Measurements from ENCODE around the gene PRKCQ. TPM values are rescaled to one million over a fixed set of nuclear protein-coding genes. Genes with fewer than 3 reads are reported as not detected.

Gene PRKCQ
- total RNA-seq, 2 experiments from 2014 or later = 4.0 to 7.8 TPM

- intact Hi-C loops (cut with micrococcal nuclease; ENCODE audit: unreplicated experiment) = no loop called here
- no TSS peak for BruUV-seq (replicated peaks)
Observed at GRCh38 chr10:6431186-6431585, 148.9 kb downstream of the PRKCQ start.

GRCh38 chr10:6430423-6430980, 149.6 kb downstream of the PRKCQ start:
- H3K36me3 ChIP-seq (ENCODE audit: insufficient read depth, low read length) = no peaks in the 10 kb centered on the region
- no peaks in the 10 kb centered on the region for H3K79me2 ChIP-seq (ENCODE audit: insufficient read depth, low read depth, low read length)
- no peak overlapping the region for H3K4me2 ChIP-seq (ENCODE audit: low read length)
- CTCF ChIA-PET (ENCODE audit: unreplicated experiment) = no interaction called here
- H3K9me2 ChIP-seq (ENCODE audit: insufficient read depth, low read length) = no peaks in the 10 kb centered on the region
- intact Hi-C loops (cut with micrococcal nuclease; ENCODE audit: unreplicated experiment) = no loop called here
- no peaks in the 10 kb centered on the region for H3K9me3 ChIP-seq (ENCODE audit: low read length)
- no peak for TF ChIP-seq CTCF (conservative IDR thresholded peaks at IDR 0.05; ENCODE audit: low read length)
- no peak for TF ChIP-seq EZH2phosphoT487 (IDR thresholded peaks at IDR 0.05; ENCODE audit: borderline replicate concordance, low read depth, low read length)
- POLR2A ChIA-PET = no interaction called here
- no peaks in the 10 kb centered on the region for H4K20me1 ChIP-seq (ENCODE audit: insufficient read depth, low read length)
- no TSS peak for BruUV-seq (replicated peaks)
- DNase-seq (ENCODE audit: low spot score) = no peak
- no peaks in the 10 kb centered on the region for H3K4me1 ChIP-seq (ENCODE audit: insufficient read depth, low read length, poor library complexity, severe bottlenecking)
- no peak overlapping the region for H3K27ac ChIP-seq (ENCODE audit: low read depth, low read length, poor library complexity, severe bottlenecking)
- no peak overlapping the region for H2AFZ ChIP-seq (ENCODE audit: low read length)
- H3K4me3 ChIP-seq (ENCODE audit: low read depth, low read length, poor library complexity, severe bottlenecking) = no peak overlapping the region

More at GRCh38 chr10:6431186-6431585, 148.9 kb downstream of the PRKCQ start:
- H3K4me1 ChIP-seq (ENCODE audit: insufficient read depth, low read length, poor library complexity, severe bottlenecking) = no peaks in the 10 kb centered on the region
- DNase-seq (ENCODE audit: low spot score) = no peak
- TF ChIP-seq CTCF (conservative IDR thresholded peaks at IDR 0.05; ENCODE audit: low read length) (no peak), EZH2phosphoT487 (IDR thresholded peaks at IDR 0.05; ENCODE audit: borderline replicate concordance, low read depth, low read length) (no peak)
- ChIA-PET POLR2A (no interaction called here), CTCF (ENCODE audit: unreplicated experiment) (no interaction called here)
- no peak overlapping the region for H3K4me2 ChIP-seq (ENCODE audit: low read length)
- no peak overlapping the region for H3K27ac ChIP-seq (ENCODE audit: low read depth, low read length, poor library complexity, severe bottlenecking)
- no peak overlapping the region for H3K4me3 ChIP-seq (ENCODE audit: low read depth, low read length, poor library complexity, severe bottlenecking)
- no peaks in the 10 kb centered on the region for H3K79me2 ChIP-seq (ENCODE audit: insufficient read depth, low read depth, low read length)
- no peaks in the 10 kb centered on the region for H3K9me2 ChIP-seq (ENCODE audit: insufficient read depth, low read length)
- H3K36me3 ChIP-seq (ENCODE audit: insufficient read depth, low read length) = no peaks in the 10 kb centered on the region
- H3K9me3 ChIP-seq (ENCODE audit: low read length) = no peaks in the 10 kb centered on the region
- no peaks in the 10 kb centered on the region for H4K20me1 ChIP-seq (ENCODE audit: insufficient read depth, low read length)
- no peak overlapping the region for H2AFZ ChIP-seq (ENCODE audit: low read length)

DNA sequence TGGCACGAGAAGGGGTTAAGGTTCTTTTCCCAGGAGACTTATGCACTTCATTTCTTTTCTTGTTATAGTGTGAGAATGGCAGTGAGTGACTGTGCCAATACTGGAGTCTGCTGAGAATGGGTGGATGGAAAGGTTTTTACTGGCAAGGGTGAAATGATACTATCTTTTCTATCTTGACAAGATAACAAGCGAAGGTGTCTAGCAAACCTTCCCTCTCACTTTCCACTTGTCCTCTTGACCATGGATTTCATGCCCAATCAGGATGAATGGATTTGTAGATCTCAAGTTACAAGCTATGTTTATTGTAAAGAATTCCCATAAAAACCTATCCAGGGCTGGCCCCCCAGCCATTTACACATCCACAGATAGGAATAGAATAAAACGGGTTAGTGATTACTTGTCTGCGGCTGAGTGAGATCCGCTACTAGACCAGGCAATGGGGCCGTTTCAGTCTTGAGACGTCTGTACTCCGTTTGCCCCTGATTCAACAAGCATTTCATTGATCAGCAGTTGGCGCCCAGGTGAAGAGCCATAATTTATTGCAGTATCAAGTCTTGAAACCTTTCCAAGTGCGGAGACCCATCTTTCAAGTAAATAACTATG, 152.6 kb downstream of the PRKCQ start:
- no peaks in the 10 kb centered on the region for H3K9me2 ChIP-seq (ENCODE audit: insufficient read depth, low read length)
- ChIA-PET POLR2A (interaction anchor here (0.9 kb wide), 1 partner anchor 16 kb away, joined by 4 read pairs; no protein-coding TSS in a partner anchor), CTCF (ENCODE audit: unreplicated experiment) (no interaction called here)
- H3K9me3 ChIP-seq (ENCODE audit: low read length) = no peaks in the 10 kb centered on the region
- H3K4me2 ChIP-seq (ENCODE audit: low read length) = no peak overlapping the region
- intact Hi-C loops (cut with micrococcal nuclease; ENCODE audit: unreplicated experiment) = no loop called here
- BruUV-seq (replicated peaks) = no TSS peak
- H2AFZ ChIP-seq (ENCODE audit: low read length) = no peak overlapping the region
- TF ChIP-seq CTCF (conservative IDR thresholded peaks at IDR 0.05; ENCODE audit: low read length) (no peak), EZH2phosphoT487 (IDR thresholded peaks at IDR 0.05; ENCODE audit: borderline replicate concordance, low read depth, low read length) (no peak)
- H3K4me1 ChIP-seq (ENCODE audit: insufficient read depth, low read length, poor library complexity, severe bottlenecking) = no peaks in the 10 kb centered on the region
- no peak for DNase-seq (ENCODE audit: low spot score)
- no peaks in the 10 kb centered on the region for H4K20me1 ChIP-seq (ENCODE audit: insufficient read depth, low read length)
- H3K79me2 ChIP-seq (ENCODE audit: insufficient read depth, low read depth, low read length) = no peaks in the 10 kb centered on the region
- no peak overlapping the region for H3K27ac ChIP-seq (ENCODE audit: low read depth, low read length, poor library complexity, severe bottlenecking)
- no peak overlapping the region for H3K4me3 ChIP-seq (ENCODE audit: low read depth, low read length, poor library complexity, severe bottlenecking)
- H3K36me3 ChIP-seq (ENCODE audit: insufficient read depth, low read length) = no peaks in the 10 kb centered on the region

Measured in OCI-LY7 (cell line).